ENCODE data around the gene MYO1E.

The MYO1E gene

GRCh38 chr15:59116141-59116540 is 256.5 kb downstream of the MYO1E start:
- ATAC-seq: no peak
- TF ChIP-seq OSR1 (CRISPR knock-in tag; IDR thresholded peaks at IDR 0.05) (no peak), TOX (CRISPR knock-in tag; IDR thresholded peaks at IDR 0.05; ENCODE audit: borderline replicate concordance) (no peak), ZFP30 (CRISPR knock-in tag; IDR thresholded peaks at IDR 0.05) (no peak), SNAI2 (CRISPR knock-in tag; IDR thresholded peaks at IDR 0.05) (no peak), TCF4 (CRISPR knock-in tag; IDR thresholded peaks at IDR 0.05; ENCODE audit: borderline replicate concordance) (no peak), ZNF565 (CRISPR knock-in tag; conservative IDR thresholded peaks at IDR 0.05; ENCODE audit: low read depth) (no peak), RARB (CRISPR knock-in tag; IDR thresholded peaks at IDR 0.05) (no peak), ZNF70 (CRISPR knock-in tag; IDR thresholded peaks at IDR 0.05) (no peak), ZC3H10 (CRISPR knock-in tag; IDR thresholded peaks at IDR 0.05) (no peak), TSHZ2 (CRISPR knock-in tag; IDR thresholded peaks at IDR 0.05) (no peak), ARNTL (CRISPR knock-in tag; IDR thresholded peaks at IDR 0.05; ENCODE audit: borderline replicate concordance, low read depth) (no peak), ESRRG (CRISPR knock-in tag; IDR thresholded peaks at IDR 0.05) (no peak), ISL1 (CRISPR knock-in tag; IDR thresholded peaks at IDR 0.05) (no peak)
- TF ChIP-seq, protein P1, sequence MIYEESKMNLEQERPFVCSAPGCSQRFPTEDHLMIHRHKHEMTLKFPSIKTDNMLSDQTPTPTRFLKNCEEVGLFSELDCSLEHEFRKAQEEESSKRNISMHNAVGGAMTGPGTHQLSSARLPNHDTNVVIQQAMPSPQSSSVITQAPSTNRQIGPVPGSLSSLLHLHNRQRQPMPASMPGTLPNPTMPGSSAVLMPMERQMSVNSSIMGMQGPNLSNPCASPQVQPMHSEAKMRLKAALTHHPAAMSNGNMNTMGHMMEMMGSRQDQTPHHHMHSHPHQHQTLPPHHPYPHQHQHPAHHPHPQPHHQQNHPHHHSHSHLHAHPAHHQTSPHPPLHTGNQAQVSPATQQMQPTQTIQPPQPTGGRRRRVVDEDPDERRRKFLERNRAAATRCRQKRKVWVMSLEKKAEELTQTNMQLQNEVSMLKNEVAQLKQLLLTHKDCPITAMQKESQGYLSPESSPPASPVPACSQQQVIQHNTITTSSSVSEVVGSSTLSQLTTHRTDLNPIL (CRISPR knock-in tag; IDR thresholded peaks at IDR 0.05; ENCODE audit: low read depth): no peak
- TF ChIP-seq, protein P2, sequence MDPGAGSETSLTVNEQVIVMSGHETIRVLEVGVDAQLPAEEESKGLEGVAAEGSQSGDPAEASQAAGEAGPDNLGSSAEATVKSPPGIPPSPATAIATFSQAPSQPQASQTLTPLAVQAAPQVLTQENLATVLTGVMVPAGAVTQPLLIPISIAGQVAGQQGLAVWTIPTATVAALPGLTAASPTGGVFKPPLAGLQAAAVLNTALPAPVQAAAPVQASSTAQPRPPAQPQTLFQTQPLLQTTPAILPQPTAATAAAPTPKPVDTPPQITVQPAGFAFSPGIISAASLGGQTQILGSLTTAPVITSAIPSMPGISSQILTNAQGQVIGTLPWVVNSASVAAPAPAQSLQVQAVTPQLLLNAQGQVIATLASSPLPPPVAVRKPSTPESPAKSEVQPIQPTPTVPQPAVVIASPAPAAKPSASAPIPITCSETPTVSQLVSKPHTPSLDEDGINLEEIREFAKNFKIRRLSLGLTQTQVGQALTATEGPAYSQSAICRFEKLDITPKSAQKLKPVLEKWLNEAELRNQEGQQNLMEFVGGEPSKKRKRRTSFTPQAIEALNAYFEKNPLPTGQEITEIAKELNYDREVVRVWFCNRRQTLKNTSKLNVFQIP (CRISPR knock-in tag; IDR thresholded peaks at IDR 0.05; ENCODE audit: borderline replicate concordance, low read depth): no peak

GRCh38 chr15:59115047-59115446 is 257.6 kb downstream of the MYO1E start:
- TF ChIP-seq ARNTL (CRISPR knock-in tag; IDR thresholded peaks at IDR 0.05; ENCODE audit: borderline replicate concordance, low read depth): no peak
- TF ChIP-seq PATZ1 (CRISPR knock-in tag; IDR thresholded peaks at IDR 0.05; ENCODE audit: borderline replicate concordance): no peak
- TF ChIP-seq ZNF70 (CRISPR knock-in tag; IDR thresholded peaks at IDR 0.05): no peak
- TF ChIP-seq, protein P2 (CRISPR knock-in tag; IDR thresholded peaks at IDR 0.05; ENCODE audit: borderline replicate concordance, low read depth): no peak
- no peak for TF ChIP-seq ESRRG (CRISPR knock-in tag; IDR thresholded peaks at IDR 0.05)
- no peak for TF ChIP-seq OSR1 (CRISPR knock-in tag; IDR thresholded peaks at IDR 0.05)
- TF ChIP-seq, protein P1 (CRISPR knock-in tag; IDR thresholded peaks at IDR 0.05; ENCODE audit: low read depth): no peak
- TF ChIP-seq ZNF565 (CRISPR knock-in tag; conservative IDR thresholded peaks at IDR 0.05; ENCODE audit: low read depth): no peak
- no peak for TF ChIP-seq TOX (CRISPR knock-in tag; IDR thresholded peaks at IDR 0.05; ENCODE audit: borderline replicate concordance)
- TF ChIP-seq ZFP30 (CRISPR knock-in tag; IDR thresholded peaks at IDR 0.05): no peak
- no peak for TF ChIP-seq ZNF8 (CRISPR knock-in tag; IDR thresholded peaks at IDR 0.05)
- TF ChIP-seq GLIS3 (CRISPR knock-in tag; IDR thresholded peaks at IDR 0.05): no peak
- no peak for ATAC-seq

DNA sequence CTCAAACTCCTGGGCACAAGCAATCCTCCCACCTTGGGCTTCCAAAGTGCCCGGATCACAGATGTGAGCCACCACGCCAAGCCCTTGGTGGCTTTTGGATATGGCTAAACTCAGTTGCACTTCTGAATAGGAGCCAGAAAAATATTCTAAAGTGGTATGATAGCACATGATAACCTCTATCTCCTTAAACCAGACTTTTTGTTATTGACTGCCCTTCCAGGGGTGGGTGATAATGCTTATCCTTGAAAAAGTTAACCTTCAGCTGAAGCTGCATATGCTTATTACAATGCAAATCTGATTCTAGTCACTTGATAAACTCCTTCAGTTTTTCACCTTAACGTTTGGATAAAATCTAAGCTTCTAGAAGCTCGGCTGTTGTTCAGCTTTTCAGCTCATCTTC is 261.4 kb downstream of the MYO1E start:
- no peak for ATAC-seq
- TF ChIP-seq ESRRG (CRISPR knock-in tag; IDR thresholded peaks at IDR 0.05): no peak
- TF ChIP-seq, protein P1 (CRISPR knock-in tag; IDR thresholded peaks at IDR 0.05; ENCODE audit: low read depth): no peak
- no peak for TF ChIP-seq PPARA (CRISPR knock-in tag; IDR thresholded peaks at IDR 0.05; ENCODE audit: borderline replicate concordance)
- TF ChIP-seq BACH2 (CRISPR knock-in tag; IDR thresholded peaks at IDR 0.05; ENCODE audit: borderline replicate concordance): no peak
- no peak for TF ChIP-seq PATZ1 (CRISPR knock-in tag; IDR thresholded peaks at IDR 0.05; ENCODE audit: borderline replicate concordance)
